RWPE2 (cell line): ENCODE data around the gene SYK.

Source experiments
- ATAC-seq: fragments of 200-7000 bp; cut with Tn5 transposase; 3 replicates; pipeline ENCODE4 v1.9.1; 2021; ENCODE audit warnings: low read depth
- DNase-seq: peaks from one replicate; pipeline ENCODE4 v3.0.0-alpha.2; 2020; ENCODE audit warnings: low spot score
- H3K27ac ChIP-seq: fragments of 450-650 bp; 2 replicates; pipeline ENCODE4 v1.5.1; 2017; ENCODE audit warnings: mild to moderate bottlenecking; ENCODE audit not compliant: poor library complexity, severe bottlenecking
- H3K27me3 ChIP-seq: fragments of 250-450 bp; sonication (Bioruptor Pico); 2 replicates; pipeline ENCODE4 v1.5.1; 2021; ENCODE audit warnings: mild to moderate bottlenecking, moderate library complexity; ENCODE audit not compliant: insufficient read depth, poor library complexity, severe bottlenecking
- H3K36me3 ChIP-seq: fragments of 250-450 bp; sonication (Bioruptor Pico); 2 replicates; pipeline ENCODE4 v1.5.1; 2020; ENCODE audit warnings: low read depth, mild to moderate bottlenecking, moderate library complexity
- H3K4me1 ChIP-seq: fragments of 250-450 bp; sonication (Bioruptor Pico); 2 replicates; pipeline ENCODE4 v1.5.1; 2021; ENCODE audit warnings: mild to moderate bottlenecking, moderate library complexity; ENCODE audit not compliant: insufficient read depth, poor library complexity, severe bottlenecking
- H3K4me3 ChIP-seq: fragments of 250-450 bp; sonication (Bioruptor Pico); 2 replicates; pipeline ENCODE4 v1.5.1; 2021; ENCODE audit warnings: mild to moderate bottlenecking, moderate library complexity; ENCODE audit not compliant: severe bottlenecking
- H3K9me3 ChIP-seq: fragments of 250-450 bp; sonication (Bioruptor Pico); 2 replicates; pipeline ENCODE4 v1.5.1; 2021; ENCODE audit warnings: mild to moderate bottlenecking, moderate library complexity; ENCODE audit not compliant: severe bottlenecking
- CTCF ChIP-seq: fragments of 450-650 bp; IDR thresholded peaks from one replicate; pipeline ENCODE4 v1.5.1; 2017; ENCODE audit warnings: mild to moderate bottlenecking, moderate library complexity; ENCODE audit not compliant: poor library complexity, severe bottlenecking

SYK gene

GRCh38 chr9:90844326-90844725, 42.7 kb downstream of the SYK start:
- TF ChIP-seq CTCF: no peak
- Histone ChIP-seq H3K9me3 (no peaks in the 10 kb centered on the region), H3K4me1 (no peaks in the 10 kb centered on the region), H3K36me3 (no peaks in the 10 kb centered on the region), H3K4me3 (no peak overlapping the region), H3K27ac (no peak overlapping the region), H3K27me3 (no peaks in the 10 kb centered on the region)
- DNase-seq (no peak), ATAC-seq (no peak)

DNA sequence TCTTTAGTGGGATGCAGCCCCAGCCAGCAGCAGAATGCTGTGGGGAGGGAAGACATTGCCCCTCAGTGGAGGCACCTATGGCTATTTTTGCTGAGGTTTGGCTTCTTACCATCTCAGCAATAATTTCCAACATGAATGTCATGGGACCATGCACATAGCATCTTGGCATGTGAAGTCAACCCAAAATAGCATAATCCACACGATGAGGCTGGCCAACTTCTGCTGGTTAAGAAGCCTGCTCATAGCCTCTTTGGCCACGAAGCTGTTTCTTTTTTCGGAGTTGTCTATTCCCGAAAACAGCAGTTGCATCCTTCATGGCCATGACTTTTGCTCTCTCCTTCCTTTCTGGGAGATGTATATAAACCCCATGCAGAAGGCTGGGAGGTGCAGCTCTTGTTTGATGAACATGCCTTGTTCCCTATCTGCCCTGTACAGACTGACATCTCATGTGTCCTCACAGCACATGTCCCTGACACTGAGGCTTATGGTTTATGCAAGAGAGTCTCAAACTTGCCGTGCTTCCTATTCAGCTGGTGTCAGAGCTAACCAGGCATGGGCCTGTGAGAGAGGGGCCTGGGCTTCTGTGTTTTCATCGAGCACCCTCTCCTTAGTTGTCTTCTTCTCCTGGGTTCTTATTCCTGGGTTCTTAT, 45.3 kb downstream of the SYK start:
- no peaks in the 10 kb centered on the region for H3K36me3 ChIP-seq
- no peak for TF ChIP-seq CTCF
- H3K9me3 ChIP-seq: no peaks in the 10 kb centered on the region
- ATAC-seq (no peak), DNase-seq (no peak)
- H3K4me1 ChIP-seq: no peaks in the 10 kb centered on the region
- no peaks in the 10 kb centered on the region for H3K27me3 ChIP-seq
- no peak overlapping the region for H3K27ac ChIP-seq
- no peak overlapping the region for H3K4me3 ChIP-seq

DNA sequence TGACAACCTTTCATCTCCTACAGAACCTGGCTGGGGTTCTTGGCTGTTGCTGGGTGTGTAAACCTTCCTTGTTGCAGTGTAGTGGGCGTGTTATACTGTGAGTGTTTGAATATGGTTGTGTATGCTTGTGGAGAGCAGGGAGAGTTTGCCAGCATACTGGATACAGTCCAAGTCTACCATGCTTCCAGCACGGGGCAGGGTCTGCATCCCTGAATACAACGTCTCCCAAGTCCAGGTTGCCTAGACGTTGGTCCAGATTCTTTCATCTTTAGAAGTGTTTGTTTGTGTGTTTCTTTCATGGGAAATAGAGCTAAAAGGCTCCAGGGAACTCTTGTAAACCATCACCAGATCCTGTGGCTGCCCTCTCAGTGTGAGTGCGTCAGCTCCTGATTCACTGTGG, 46.4 kb downstream of the SYK start:
- Histone ChIP-seq H3K27me3 (no peaks in the 10 kb centered on the region), H3K36me3 (no peaks in the 10 kb centered on the region), H3K9me3 (no peaks in the 10 kb centered on the region), H3K27ac (no peak overlapping the region), H3K4me1 (no peaks in the 10 kb centered on the region), H3K4me3 (no peak overlapping the region)
- ATAC-seq (no peak), DNase-seq (no peak)
- no peak for TF ChIP-seq CTCF

DNA sequence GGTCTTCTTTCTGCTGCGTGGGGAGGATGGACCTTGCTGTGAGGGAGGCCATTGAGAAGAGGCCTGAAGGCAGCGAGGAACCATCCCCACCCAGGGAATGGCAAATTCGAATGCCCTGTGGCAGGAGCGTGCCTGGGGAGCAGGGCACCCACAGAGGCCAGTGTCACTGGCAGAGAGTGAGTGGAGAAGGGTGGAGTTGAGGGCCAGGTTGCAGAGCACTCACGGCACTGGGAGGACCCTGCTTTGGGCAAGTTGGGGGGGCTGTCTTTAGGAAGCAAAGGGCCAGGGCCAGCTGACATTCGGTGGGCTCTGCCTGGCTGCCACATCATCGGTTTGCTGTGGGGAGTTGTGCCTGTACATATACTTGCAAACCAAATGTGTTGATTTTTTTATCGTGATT, 47.2 kb downstream of the SYK start:
- Histone ChIP-seq H3K4me3 (no peak overlapping the region), H3K9me3 (no peaks in the 10 kb centered on the region), H3K27ac (no peak overlapping the region), H3K27me3 (no peaks in the 10 kb centered on the region), H3K4me1 (no peaks in the 10 kb centered on the region), H3K36me3 (no peaks in the 10 kb centered on the region)
- no peak for TF ChIP-seq CTCF
- ATAC-seq (no peak), DNase-seq (no peak)

- no peak for ATAC-seq
- TF ChIP-seq CTCF: no peak
- Histone ChIP-seq H3K4me3 (no peak overlapping the region), H3K27me3 (no peaks in the 10 kb centered on the region), H3K9me3 (no peaks in the 10 kb centered on the region), H3K27ac (no peak overlapping the region), H3K36me3 (no peaks in the 10 kb centered on the region), H3K4me1 (peaks cover 10% of the 10 kb centered on the region)
- no peak for DNase-seq
Measured at GRCh38 chr9:90851444-90851843, 49.8 kb downstream of the SYK start.
